Thyroid gland (tissue), 4 donors: Measurements from ENCODE around the gene HTD2.

ENCODE experiments used
- POLR2A ChIP-seq, 2 donors: fragments of 450-650 bp; IDR thresholded peaks; one replicate each; pipeline ENCODE4 v1.6.1; 2017; ENCODE audit warnings: antibody characterized with exemption in 2 of 2, mild to moderate bottlenecking in 2 of 2, moderate library complexity in 1 of 2
- TF ChIP-seq, protein P1 (sequence below), 6 experiments: fragments of 200-600 bp in 3 of 6; fragments of 450-650 bp in 3 of 6; sonication (generic) in 3 of 6; IDR thresholded peaks; one replicate each; pipeline ENCODE4 v1.5.1; 2016 to 2019; ENCODE audit warnings: antibody characterized with exemption in 6 of 6, mild to moderate bottlenecking in 2 of 6, inconsistent platforms in 1 of 6, moderate library complexity in 1 of 6

DNA sequence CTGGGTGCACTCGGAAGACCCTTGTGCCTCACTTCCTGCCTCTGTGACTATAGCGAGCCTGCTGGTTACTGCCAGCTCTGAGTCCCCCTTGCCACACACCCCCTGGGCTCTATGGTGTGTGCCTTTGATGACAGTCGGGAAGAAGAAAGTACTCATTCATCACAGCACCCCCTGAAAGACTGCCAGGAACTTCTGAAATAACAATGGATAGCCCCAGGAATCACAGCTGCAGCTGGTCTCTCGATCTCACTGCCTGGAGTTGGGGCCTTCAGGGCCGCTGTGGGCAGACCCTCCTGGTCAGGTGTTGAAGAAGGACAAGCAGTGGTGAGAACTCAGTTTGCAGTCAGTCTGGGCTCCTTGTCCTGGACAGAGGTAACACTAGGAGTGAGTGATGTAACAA lies 10.1 kb upstream of the HTD2 start:
- TF ChIP-seq, protein P1, sequence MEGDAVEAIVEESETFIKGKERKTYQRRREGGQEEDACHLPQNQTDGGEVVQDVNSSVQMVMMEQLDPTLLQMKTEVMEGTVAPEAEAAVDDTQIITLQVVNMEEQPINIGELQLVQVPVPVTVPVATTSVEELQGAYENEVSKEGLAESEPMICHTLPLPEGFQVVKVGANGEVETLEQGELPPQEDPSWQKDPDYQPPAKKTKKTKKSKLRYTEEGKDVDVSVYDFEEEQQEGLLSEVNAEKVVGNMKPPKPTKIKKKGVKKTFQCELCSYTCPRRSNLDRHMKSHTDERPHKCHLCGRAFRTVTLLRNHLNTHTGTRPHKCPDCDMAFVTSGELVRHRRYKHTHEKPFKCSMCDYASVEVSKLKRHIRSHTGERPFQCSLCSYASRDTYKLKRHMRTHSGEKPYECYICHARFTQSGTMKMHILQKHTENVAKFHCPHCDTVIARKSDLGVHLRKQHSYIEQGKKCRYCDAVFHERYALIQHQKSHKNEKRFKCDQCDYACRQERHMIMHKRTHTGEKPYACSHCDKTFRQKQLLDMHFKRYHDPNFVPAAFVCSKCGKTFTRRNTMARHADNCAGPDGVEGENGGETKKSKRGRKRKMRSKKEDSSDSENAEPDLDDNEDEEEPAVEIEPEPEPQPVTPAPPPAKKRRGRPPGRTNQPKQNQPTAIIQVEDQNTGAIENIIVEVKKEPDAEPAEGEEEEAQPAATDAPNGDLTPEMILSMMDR (IDR thresholded peaks at IDR 0.05): no peak
- TF ChIP-seq POLR2A (IDR thresholded peaks at IDR 0.05): no peak
